Measurements from ENCODE around the gene TCEANC2.

The TCEANC2 gene

GRCh38 chr1:54009406-54009805, 44.0 kb upstream of the TCEANC2 start:
- no peak for DNase-seq (ENCODE audit: low read depth)
- H3K4me3 ChIP-seq (ENCODE audit: low read depth, low read length): no peak overlapping the region
- TF ChIP-seq MAX (IDR thresholded peaks at IDR 0.05; ENCODE audit: low read depth, low read length) (no peak), POLR2A (IDR thresholded peaks at IDR 0.05; ENCODE audit: extremely low read depth, insufficient read length) (no peak)

GRCh38 chr1:54010415-54011117, 42.8 kb upstream of the TCEANC2 start:
- no peak for TF ChIP-seq MYC (IDR thresholded peaks at IDR 0.05; ENCODE audit: low read depth, low read length)
- no peak for TF ChIP-seq POLR2A (IDR thresholded peaks at IDR 0.05; ENCODE audit: extremely low read depth, insufficient read length)
- no peak overlapping the region for H3K4me3 ChIP-seq (ENCODE audit: low read depth, low read length)
- DNase-seq (ENCODE audit: low read depth): no peak

GRCh38 chr1:54011316-54012007, 41.9 kb upstream of the TCEANC2 start:
- no peak for TF ChIP-seq MYC (IDR thresholded peaks at IDR 0.05; ENCODE audit: low read depth, low read length)
- TF ChIP-seq POLR2A (IDR thresholded peaks at IDR 0.05; ENCODE audit: extremely low read depth, insufficient read length): no peak
- no peak for TF ChIP-seq CTCF (IDR thresholded peaks at IDR 0.05; ENCODE audit: low read depth, low read length)
- TF ChIP-seq MAX (IDR thresholded peaks at IDR 0.05; ENCODE audit: low read depth, low read length): no peak
- no peak overlapping the region for H3K4me3 ChIP-seq (ENCODE audit: low read depth, low read length)
- no peak for DNase-seq (ENCODE audit: low read depth)

GRCh38 chr1:54012008-54012325, 41.4 kb upstream of the TCEANC2 start:
- no peak for DNase-seq (ENCODE audit: low read depth)
- no peak overlapping the region for H3K4me3 ChIP-seq (ENCODE audit: low read depth, low read length)
- TF ChIP-seq CTCF (IDR thresholded peaks at IDR 0.05; ENCODE audit: low read depth, low read length) (no peak), POLR2A (IDR thresholded peaks at IDR 0.05; ENCODE audit: extremely low read depth, insufficient read length) (no peak), MAX (IDR thresholded peaks at IDR 0.05; ENCODE audit: low read depth, low read length) (no peak), MYC (IDR thresholded peaks at IDR 0.05; ENCODE audit: low read depth, low read length) (no peak)

GRCh38 chr1:54012863-54013262, 40.5 kb upstream of the TCEANC2 start:
- TF ChIP-seq MAX (IDR thresholded peaks at IDR 0.05; ENCODE audit: low read depth, low read length): no peak
- DNase-seq (ENCODE audit: low read depth): no peak
- no peak overlapping the region for H3K4me3 ChIP-seq (ENCODE audit: low read depth, low read length)

- no peak for TF ChIP-seq POLR2A (IDR thresholded peaks at IDR 0.05; ENCODE audit: extremely low read depth, insufficient read length)
- TF ChIP-seq MAX (IDR thresholded peaks at IDR 0.05; ENCODE audit: low read depth, low read length): no peak
- TF ChIP-seq CTCF (IDR thresholded peaks at IDR 0.05; ENCODE audit: low read depth, low read length): no peak
- no peak for TF ChIP-seq MYC (IDR thresholded peaks at IDR 0.05; ENCODE audit: low read depth, low read length)
- H3K4me3 ChIP-seq (ENCODE audit: low read depth, low read length): no peak overlapping the region
- no peak for DNase-seq (ENCODE audit: low read depth)
Observed at GRCh38 chr1:54013393-54014008, 39.9 kb upstream of the TCEANC2 start.

- no peak overlapping the region for H3K4me3 ChIP-seq (ENCODE audit: low read depth, low read length)
- no peak for TF ChIP-seq POLR2A (IDR thresholded peaks at IDR 0.05; ENCODE audit: extremely low read depth, insufficient read length)
- no peak for TF ChIP-seq MAX (IDR thresholded peaks at IDR 0.05; ENCODE audit: low read depth, low read length)
- DNase-seq (ENCODE audit: low read depth): no peak
Observed at GRCh38 chr1:54014009-54014629, 39.3 kb upstream of the TCEANC2 start.
